Limb (tissue), 2 donors: ENCODE data around the gene RNU6-9.
A peak's percentile ranks its signal among the peaks of the same experiment; 100 is the strongest.

Source experiments
- DNase-seq, 2 donors: peaks; one replicate each; pipeline ENCODE4 v3.0.0-alpha.2; 2016; ENCODE audit errors: extremely low spot score in 2 of 2

Gene RNU6-9

GRCh38 chr19:897442-898039 is 4.3 kb downstream of the RNU6-9 start:
- no peak for DNase-seq

- peak in 1 of 2 donors; percentile 73 for DNase-seq
These were observed 5.4 kb downstream of the RNU6-9 start for GRCh38 chr19:898663-899062.

- DNase-seq = no peak
These were observed 6.2 kb downstream of the RNU6-9 start for GRCh38 chr19:899336-900042.

GRCh38 chr19:900043-900301 is 6.7 kb downstream of the RNU6-9 start:
- no peak for DNase-seq

GRCh38 chr19:900302-901111 is 7.2 kb downstream of the RNU6-9 start:
- DNase-seq = no peak

GRCh38 chr19:901216-902092 is 8.2 kb downstream of the RNU6-9 start:
- DNase-seq = no peak

- no peak for DNase-seq
These were observed 8.7 kb downstream of the RNU6-9 start for GRCh38 chr19:902093-902370.

- DNase-seq = no peak
These were observed 9.4 kb downstream of the RNU6-9 start for GRCh38 chr19:902446-903226.

GRCh38 chr19:903266-903797 is 10.0 kb downstream of the RNU6-9 start:
- peak in 1 of 2 donors; percentile 51 for DNase-seq

- no peak for DNase-seq
These were observed 11.3 kb downstream of the RNU6-9 start for GRCh38 chr19:904545-904944.

- no peak for DNase-seq
These were observed 13.2 kb downstream of the RNU6-9 start for GRCh38 chr19:906480-906879.

GRCh38 chr19:907183-907853 is 14.0 kb downstream of the RNU6-9 start:
- no peak for DNase-seq

GRCh38 chr19:911197-912033 is 18.1 kb downstream of the RNU6-9 start:
- DNase-seq = peak in 1 of 2 donors; percentile 48

- no peak for DNase-seq
These were observed 19.1 kb downstream of the RNU6-9 start for GRCh38 chr19:912181-913079.

GRCh38 chr19:913080-913748 is 19.9 kb downstream of the RNU6-9 start, which contains the start of gene R3HDM4:
Gene R3HDM4 (minus strand): TSS chr19:913219. CDS start chr19:913157, 62 bp downstream.
- DNase-seq = peak in 1 of 2 donors; percentile 91

- peak in 1 of 2 donors; percentile 56 for DNase-seq
These were observed 23.5 kb downstream of the RNU6-9 start for GRCh38 chr19:916645-917322.
